IMR-90 (cell line): Measurements from ENCODE around the gene MCF2L. TPM values are rescaled to one million over a fixed set of nuclear protein-coding genes. Genes with fewer than 3 reads are reported as not detected.

Experiments
- ATAC-seq: fragments of 200-7000 bp; cut with Tn5 transposase; 2 replicates; pipeline ENCODE4 v1.9.1; 2020; ENCODE audit warnings: low read depth, mild to moderate bottlenecking, moderate library complexity
- BruUV-seq: library from RNA; stranded (reverse); fragments of 400-500 nt; replicated peaks from 2 replicates; lab custom pipeline; 2021; lab: Mats Ljungman, UMichigan
- CTCF ChIA-PET: fragments of 300-600 bp; formaldehyde crosslinking; extraction: SDS; loops from one replicate; lab custom pipeline; 2021; ENCODE audit warnings: antibody characterized with exemption; lab: Yijun Ruan, JAX
- POLR2A ChIA-PET: fragments of 300-600 bp; sonication (Branson Sonifier 250); formaldehyde crosslinking; loops from one replicate; lab custom pipeline; 2022; ENCODE audit warnings: antibody characterized with exemption; ENCODE audit not compliant: unreplicated experiment; lab: Charles Lee
- DNase-seq: peaks from one replicate; pipeline ENCODE4 v3.0.0; 2013
- H2AFZ ChIP-seq: replicated peaks from 2 replicates; pipeline ENCODE3; 2013; ENCODE audit warnings: low read length, mild to moderate bottlenecking; ENCODE audit not compliant: poor library complexity
- H2AK5ac ChIP-seq: 2 replicates; pipeline ENCODE4 v1.6.1; 2013; ENCODE audit warnings: low read depth, low read length, inconsistent platforms
- H2AK9ac ChIP-seq: replicated peaks from 2 replicates; pipeline ENCODE3; 2013; ENCODE audit warnings: mild to moderate bottlenecking, low read depth, low read length, moderate library complexity; ENCODE audit not compliant: poor library complexity
- H2BK120ac ChIP-seq: 2 replicates; pipeline ENCODE4 v1.6.1; 2013; ENCODE audit warnings: low read depth, low read length, inconsistent platforms
- H2BK15ac ChIP-seq: 3 replicates; pipeline ENCODE4 v1.6.1; 2013; ENCODE audit warnings: low read depth, low read length, inconsistent platforms
- H2BK20ac ChIP-seq: 2 replicates; pipeline ENCODE4 v1.6.1; 2013; ENCODE audit warnings: low read depth, mild to moderate bottlenecking, inconsistent platforms, low read length, moderate library complexity
- H2BK5ac ChIP-seq: 2 replicates; pipeline ENCODE4 v1.6.1; 2013; ENCODE audit warnings: mild to moderate bottlenecking, low read depth, low read length, inconsistent platforms; ENCODE audit not compliant: poor library complexity, severe bottlenecking
- H3K14ac ChIP-seq: replicated peaks from 2 replicates; pipeline ENCODE4 v1.6.1; 2013; ENCODE audit warnings: low read depth, low read length, inconsistent platforms
- H3K18ac ChIP-seq: 2 replicates; pipeline ENCODE4 v1.6.1; 2013; ENCODE audit warnings: low read depth, low read length, control low read depth
- H3K23ac ChIP-seq: 2 replicates; pipeline ENCODE4 v1.6.1; 2013; ENCODE audit warnings: low read depth, low read length, inconsistent platforms
- H3K27ac ChIP-seq: 2 replicates; pipeline ENCODE4 v1.5.1; 2013; ENCODE audit warnings: mild to moderate bottlenecking, control low read depth, low read length; ENCODE audit not compliant: insufficient read depth
- H3K27me3 ChIP-seq: 2 replicates; pipeline ENCODE4 v1.6.1; 2013; ENCODE audit warnings: low read length; ENCODE audit not compliant: control insufficient read depth, insufficient read depth
- H3K36me3 ChIP-seq: 2 replicates; pipeline ENCODE4 v1.6.1; 2013; ENCODE audit warnings: low read length, mixed read lengths; ENCODE audit not compliant: control insufficient read depth, insufficient read depth
- H3K4ac ChIP-seq: 2 replicates; pipeline ENCODE4 v1.6.1; 2013; ENCODE audit warnings: low read depth, low read length, inconsistent platforms
- H3K4me1 ChIP-seq: 2 replicates; pipeline ENCODE4 v1.6.1; 2013; ENCODE audit warnings: low read length, mixed read lengths; ENCODE audit not compliant: control insufficient read depth, insufficient read depth
- H3K4me2 ChIP-seq: 2 replicates; pipeline ENCODE4 v1.6.1; 2013; ENCODE audit warnings: low read depth, mild to moderate bottlenecking, control low read depth, low read length, moderate library complexity
- H3K4me3 ChIP-seq: 2 replicates; pipeline ENCODE4 v1.5.1; 2013; ENCODE audit warnings: low read depth, mild to moderate bottlenecking, control low read depth, low read length, moderate library complexity; ENCODE audit not compliant: insufficient read depth
- H3K56ac ChIP-seq: 2 replicates; pipeline ENCODE4 v1.6.1; 2013; ENCODE audit warnings: low read length, inconsistent platforms; ENCODE audit not compliant: insufficient read depth; ENCODE audit errors: extremely low read depth
- H3K79me1 ChIP-seq, 2 experiments: 2 replicates each; pipeline ENCODE4 v1.6.1; 2013; ENCODE audit warnings: low read length in 2 of 2, inconsistent platforms in 1 of 2, low read depth in 1 of 2
- H3K9ac ChIP-seq: 2 replicates; pipeline ENCODE4 v1.6.1; 2013; ENCODE audit warnings: low read depth, low read length, control low read depth
- H3K9me1 ChIP-seq: 2 replicates; pipeline ENCODE4 v1.6.1; 2013; ENCODE audit warnings: low read length, inconsistent platforms; ENCODE audit not compliant: insufficient read depth
- H3K9me3 ChIP-seq: 2 replicates; pipeline ENCODE4 v1.6.1; 2013; ENCODE audit warnings: low read length; ENCODE audit not compliant: control insufficient read depth, insufficient read depth
- H4K20me1 ChIP-seq: 2 replicates; pipeline ENCODE4 v1.6.1; 2013; ENCODE audit warnings: low read length, inconsistent platforms; ENCODE audit not compliant: insufficient read depth
- H4K5ac ChIP-seq: 2 replicates; pipeline ENCODE4 v1.6.1; 2013; ENCODE audit warnings: mild to moderate bottlenecking, low read depth, low read length, control low read depth
- H4K8ac ChIP-seq, 2 experiments: 2 replicates each; pipeline ENCODE4 v1.6.1; 2013; ENCODE audit warnings: low read depth in 2 of 2, low read length in 2 of 2, control low read depth in 1 of 2, inconsistent platforms in 1 of 2
- H4K91ac ChIP-seq: 2 replicates; pipeline ENCODE4 v1.6.1; 2013; ENCODE audit warnings: low read depth, low read length, inconsistent platforms; ENCODE audit not compliant: insufficient read depth
- BHLHE40 ChIP-seq: fragments of 150-350 bp; IDR thresholded peaks from 2 replicates; pipeline ENCODE4 v1.6.1; 2016; ENCODE audit warnings: mild to moderate bottlenecking, low read depth, low read length
- CEBPB ChIP-seq: IDR thresholded peaks from 2 replicates; pipeline ENCODE4 v1.6.1; 2012; ENCODE audit warnings: low read depth, low read length, improper control_type of control experiment
- CHD1 ChIP-seq: IDR thresholded peaks from 2 replicates; pipeline ENCODE4 v1.6.1; 2012; ENCODE audit warnings: low read depth, low read length, improper control_type of control experiment
- FOS ChIP-seq: fragments of 150-350 bp; IDR thresholded peaks from 2 replicates; pipeline ENCODE4 v1.6.1; 2016; ENCODE audit warnings: low read depth, low read length
- MAFK ChIP-seq: IDR thresholded peaks from 2 replicates; pipeline ENCODE4 v1.6.1; 2012; ENCODE audit warnings: low read depth, low read length, improper control_type of control experiment
- MAZ ChIP-seq: IDR thresholded peaks from 2 replicates; pipeline ENCODE4 v1.6.1; 2012; ENCODE audit warnings: low read depth, mild to moderate bottlenecking, low read length, improper control_type of control experiment, moderate library complexity, borderline replicate concordance
- MXI1 ChIP-seq: IDR thresholded peaks from 2 replicates; pipeline ENCODE4 v1.6.1; 2012; ENCODE audit warnings: low read depth, mild to moderate bottlenecking, low read length, moderate library complexity, borderline replicate concordance
- POLR2A ChIP-seq: IDR thresholded peaks from 2 replicates; pipeline ENCODE4 v1.6.1; 2012; ENCODE audit warnings: mild to moderate bottlenecking, low read depth, low read length
- RAD21 ChIP-seq: IDR thresholded peaks from 2 replicates; pipeline ENCODE4 v1.6.1; 2012; ENCODE audit warnings: low read length, improper control_type of control experiment
- RCOR1 ChIP-seq: IDR thresholded peaks from 2 replicates; pipeline ENCODE4 v1.6.1; 2012; ENCODE audit warnings: mild to moderate bottlenecking, low read length, improper control_type of control experiment; ENCODE audit not compliant: insufficient replicate concordance
- RFX5 ChIP-seq: IDR thresholded peaks from 2 replicates; pipeline ENCODE4 v1.8.0; 2012; ENCODE audit warnings: low read depth, mild to moderate bottlenecking, low read length, moderate library complexity
- SMC3 ChIP-seq: fragments of 150-350 bp; IDR thresholded peaks from 2 replicates; pipeline ENCODE4 v1.6.1; 2016; ENCODE audit warnings: low read depth, mild to moderate bottlenecking, antibody characterized with exemption, low read length, moderate library complexity
- USF2 ChIP-seq: fragments of 150-350 bp; IDR thresholded peaks from 2 replicates; pipeline ENCODE4 v1.6.1; 2017; ENCODE audit warnings: mild to moderate bottlenecking, antibody characterized with exemption, low read length, low read depth
- WGBS, 2 experiments: methylation state at CpG; one replicate each; pipeline versions ENCODE4 v1.1.5 to v1.1.7; 2013; ENCODE audit warnings: missing lambda C conversion rate in 2 of 2; ENCODE audit not compliant: insufficient read length in 1 of 2; ENCODE audit errors: extremely low coverage in 2 of 2; 5-methylcytosine and 5-hydroxymethylcytosine counted together
- dilution Hi-C: fragments of 300-500 bp; cut with HindIII; formaldehyde crosslinking; loops from one replicate; pipeline ENCODE4 v1.14.3; 2018; ENCODE audit warnings: low sequenced_read_pairs; ENCODE audit not compliant: unreplicated experiment
- in situ Hi-C: fragments of 300-500 bp; cut with MboI; formaldehyde crosslinking; loops from 3 replicates; pipeline ENCODE4 v1.14.3; 2019; ENCODE audit warnings: low sequenced_read_pairs, inconsistent platforms, mixed read lengths
- intact Hi-C: fragments of 100-400 bp; cut with micrococcal nuclease; formaldehyde crosslinking; loops from 2 replicates; pipeline ENCODE4 v1.10.0; 2022
- polyA plus RNA-seq, 3 experiments: library from polyadenylated mRNA; depleted of rRNA; stranded (reverse); fragments of >200 nt; gene quantifications; 2 replicates each; pipeline ENCODE4 v1.2.3, GENCODE V29; 2012; ENCODE audit warnings: low replicate concordance in 1 of 3
- total RNA-seq: library from RNA; depleted of rRNA; stranded (reverse); fragments of >200 nt; gene quantifications from 2 replicates; pipeline ENCODE4 v1.2.3, GENCODE V29; 2012

Gene MCF2L
- total and polyA plus RNA-seq, 2 of the 4 experiments (the other 2 are of a cell fraction) = 0.18 TPM; not detected in 1

- TF ChIP-seq CHD1 (no peak), CEBPB (no peak)
Observed at GRCh38 chr13:112931028-112931934, 37.7 kb upstream of the MCF2L start (continued).

- Histone ChIP-seq H4K5ac (no peak overlapping the region), H2BK120ac (no peak overlapping the region), H4K20me1 (no peaks in the 10 kb centered on the region), H2BK5ac (no peak overlapping the region), H2BK20ac (no peak overlapping the region), H3K27ac (no peak overlapping the region), H3K18ac (no peak overlapping the region), H3K27me3 (peaks cover 34% of the 10 kb centered on the region), H3K4me3 (no peak overlapping the region), H3K9ac (no peak overlapping the region), H2BK15ac (no peak overlapping the region), H3K36me3 (no peaks in the 10 kb centered on the region), H4K8ac (no peak overlapping the region), H3K56ac (no peak overlapping the region), H3K4ac (no peak overlapping the region), H2AK9ac (no peak overlapping the region), H4K91ac (no peak overlapping the region), H3K23ac (no peak overlapping the region), H3K79me1 (no peaks in the 10 kb centered on the region), H3K4me1 (no peaks in the 10 kb centered on the region), H3K14ac (no peak overlapping the region), H3K9me1 (peaks cover 7% of the 10 kb centered on the region; the same call in 1 of the 2 replicates), H3K4me2 (no peak overlapping the region), H2AFZ (no peak overlapping the region), H3K9me3 (no peaks in the 10 kb centered on the region), H2AK5ac (no peak overlapping the region)
- dilution Hi-C loops (no loop called here), in situ Hi-C loops (loop anchor here (25.0 kb wide), 2 partner anchors 304 to 454 kb away; no protein-coding TSS in a partner anchor), intact Hi-C loops (no loop called here)
- no CpG with 5 or more reads among the region's 9 CpGs for WGBS, 2 experiments
- CTCF ChIA-PET = interaction anchor here (0.6 to 1.9 kb wide), 2 partner anchors 10 to 95 kb away, joined by 3 to 4 read pairs; no protein-coding TSS in a partner anchor
- TF ChIP-seq RCOR1 (no peak), POLR2A (no peak), MAZ (no peak), BHLHE40 (no peak), MAFK (no peak), SMC3 (no peak), RAD21 (no peak), FOS (no peak), CHD1 (no peak), RFX5 (no peak), MXI1 (no peak), USF2 (no peak), CEBPB (no peak)
- ATAC-seq (no peak), DNase-seq (no peak)
- POLR2A ChIA-PET = no interaction called here
- BruUV-seq = no TSS peak
Observed at GRCh38 chr13:112932971-112933370, 36.0 kb upstream of the MCF2L start.
